Islet of Langerhans (tissue), 1 donor: Measurements from ENCODE around the gene NAV2.

Experiments used
- FAIRE-seq: peaks from one replicate; lab custom pipeline; 2011; peaks lifted over from hg19 to GRCh38; lab: Jason Lieb, UNC

The NAV2 gene

DNA sequence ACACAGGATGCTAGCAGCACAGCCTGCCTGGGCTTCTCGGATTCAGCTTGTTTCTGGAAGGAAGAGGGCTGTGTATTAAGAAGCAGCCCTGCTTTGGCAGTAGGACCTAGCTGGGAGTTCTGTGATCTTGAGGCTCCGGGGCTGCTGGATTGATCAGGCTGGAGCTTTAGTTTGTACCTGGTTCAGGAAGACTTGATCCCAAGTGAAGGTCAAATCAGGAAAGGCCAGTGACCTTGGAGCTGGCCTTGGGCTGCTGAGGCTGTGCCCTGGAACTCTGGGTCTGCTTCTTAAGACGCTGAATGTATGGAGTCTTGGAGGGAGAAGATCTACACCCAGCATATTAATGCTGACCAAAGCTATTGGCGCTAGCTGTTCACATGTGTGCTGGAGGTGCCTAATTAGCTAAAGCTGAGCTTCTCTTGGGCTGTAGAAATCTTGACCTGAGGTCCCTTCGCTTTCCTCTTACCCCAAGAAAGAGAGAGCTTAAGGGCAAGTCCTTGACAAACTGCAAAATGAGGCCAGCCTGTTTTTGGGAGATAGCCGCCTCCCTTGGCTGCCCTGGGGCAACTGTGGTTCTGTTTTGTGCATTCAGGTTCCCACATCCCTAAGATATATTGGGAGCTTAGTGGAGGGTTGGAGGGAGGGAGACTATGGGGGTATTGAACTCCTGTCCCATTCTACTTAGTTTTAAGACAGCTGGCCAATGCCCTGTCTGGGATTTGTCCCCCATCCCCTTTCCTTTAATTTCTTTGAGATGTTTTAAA is 311.7 kb downstream of the NAV2 start:
- no peak for FAIRE-seq

DNA sequence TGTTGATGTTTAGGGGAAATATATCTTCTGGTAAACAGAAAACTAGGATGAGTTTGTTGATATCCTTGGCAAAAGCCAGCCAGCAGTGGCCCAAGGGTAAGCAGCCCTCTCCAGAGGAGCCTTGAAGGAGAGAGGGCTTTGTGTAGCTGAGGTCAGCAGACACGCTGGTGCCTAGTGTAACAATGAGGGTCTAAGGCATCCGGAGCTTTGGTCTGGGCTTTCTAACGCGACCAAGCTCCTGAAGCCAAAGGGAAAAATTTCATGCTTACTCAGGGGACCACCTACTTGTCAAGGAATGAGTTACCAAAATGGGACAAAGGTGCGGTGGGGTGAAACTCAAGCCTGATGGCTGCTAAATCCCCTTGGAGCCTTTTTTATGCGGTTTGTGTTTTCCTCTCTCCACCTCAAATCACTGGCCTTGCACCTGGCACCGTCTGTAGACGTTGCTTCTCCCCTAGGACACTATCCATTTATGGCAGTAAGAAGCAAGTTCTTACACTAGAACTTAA is 312.7 kb downstream of the NAV2 start:
- FAIRE-seq, result no peak

DNA sequence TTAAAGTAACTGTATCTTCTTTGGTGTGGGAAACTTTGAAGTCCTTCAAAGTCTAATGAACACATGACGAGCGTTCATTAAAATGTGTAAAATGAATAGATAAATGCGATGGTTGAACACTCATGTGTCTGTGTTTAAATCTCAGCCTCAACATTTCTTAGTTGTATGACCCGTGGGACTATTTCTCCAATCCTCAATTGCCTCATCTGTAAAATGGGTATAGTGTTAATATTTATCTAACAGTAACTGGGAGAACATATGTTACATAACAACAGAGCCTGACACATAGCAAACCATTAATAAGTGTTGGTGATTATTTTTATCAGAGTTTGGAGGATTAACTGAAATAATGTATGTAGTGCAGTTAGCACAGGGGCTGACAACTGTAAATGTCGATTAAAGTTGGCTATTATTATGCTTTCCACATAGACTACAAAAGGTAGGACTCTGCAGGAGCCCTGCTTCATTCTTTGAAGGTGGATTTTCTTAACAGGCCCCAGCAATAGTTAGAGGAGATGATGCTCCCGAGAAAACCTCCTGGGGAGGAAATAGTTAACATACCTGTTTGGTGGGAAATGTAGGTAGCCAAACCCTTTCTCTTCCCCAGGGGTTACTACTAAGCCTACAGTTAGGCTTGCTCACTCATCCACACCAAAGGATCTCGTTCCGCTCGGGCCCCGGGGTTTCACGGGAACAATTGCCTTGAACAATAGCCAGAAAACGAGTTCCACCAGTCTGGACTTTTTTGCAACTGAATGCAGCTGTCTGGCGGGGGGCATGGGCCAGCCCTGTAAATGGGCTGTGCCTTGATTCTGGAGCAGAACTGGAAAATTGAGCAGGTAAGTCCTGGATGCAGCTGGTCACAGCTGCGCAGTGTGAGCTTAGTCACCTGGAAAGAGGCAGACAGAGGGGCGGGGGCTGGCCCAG is 314.3 kb downstream of the NAV2 start:
- peak; percentile 41 for FAIRE-seq

DNA sequence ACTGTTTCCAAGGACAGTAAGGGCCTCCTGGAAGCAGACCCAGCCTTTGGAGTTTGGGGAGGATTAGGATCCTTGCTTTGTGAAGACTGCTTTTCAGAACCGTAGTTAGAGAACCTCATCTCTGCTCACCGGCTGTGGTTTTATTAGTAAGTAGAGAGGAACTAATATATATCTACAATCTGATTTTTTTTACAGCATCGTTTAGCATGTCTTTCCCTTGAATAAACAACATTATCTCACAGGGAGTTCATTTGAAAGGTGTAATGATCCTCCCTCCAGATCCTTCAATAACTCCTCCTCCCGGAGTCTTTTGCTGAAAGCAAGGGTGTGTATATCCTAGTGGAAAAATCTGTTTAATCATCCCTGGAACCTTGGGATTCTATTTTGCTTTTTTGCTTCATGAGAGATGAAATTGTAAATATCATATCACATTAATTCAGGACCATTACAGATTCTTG is 314.9 kb downstream of the NAV2 start:
- FAIRE-seq, result peak; percentile 88

DNA sequence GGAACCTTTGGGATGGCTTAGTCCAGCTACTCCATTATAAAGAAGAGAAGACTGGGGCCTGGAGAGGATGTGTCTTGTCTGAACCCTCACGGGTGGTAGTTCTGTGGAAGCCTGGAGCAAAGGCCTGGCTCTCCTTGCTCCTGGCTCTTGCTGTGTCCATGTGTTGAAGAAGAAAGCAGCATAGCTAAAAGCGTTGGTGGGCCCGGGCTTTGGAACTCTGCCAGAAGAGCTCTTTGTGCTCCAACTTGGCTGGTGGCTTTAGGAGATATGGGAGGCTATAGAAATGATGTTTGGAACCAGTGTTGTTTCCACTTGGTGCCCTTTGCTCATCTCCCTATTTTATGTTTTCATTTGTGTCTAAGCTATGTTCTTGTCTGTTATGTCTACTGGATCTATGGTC is 316.6 kb downstream of the NAV2 start:
- FAIRE-seq, result no peak

DNA sequence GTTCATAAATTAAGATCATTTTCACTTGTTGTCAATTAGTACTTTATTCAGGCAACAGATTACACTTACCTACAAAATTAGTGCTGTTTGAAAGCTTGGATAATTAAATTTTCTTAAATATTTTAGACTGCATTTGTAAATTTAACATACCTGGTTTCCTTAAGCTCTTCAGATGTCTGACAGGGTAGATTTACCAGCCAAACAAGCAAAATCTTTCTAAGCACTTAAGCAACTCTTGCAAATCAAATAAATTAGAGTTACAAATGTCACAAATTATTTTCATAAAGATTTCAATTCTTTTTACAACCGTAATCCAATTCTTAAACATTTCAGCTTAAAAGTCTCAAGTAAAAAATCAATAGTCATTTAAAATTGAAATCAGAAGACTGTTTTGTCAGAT is 317.8 kb downstream of the NAV2 start:
- FAIRE-seq, result peak; percentile 9

DNA sequence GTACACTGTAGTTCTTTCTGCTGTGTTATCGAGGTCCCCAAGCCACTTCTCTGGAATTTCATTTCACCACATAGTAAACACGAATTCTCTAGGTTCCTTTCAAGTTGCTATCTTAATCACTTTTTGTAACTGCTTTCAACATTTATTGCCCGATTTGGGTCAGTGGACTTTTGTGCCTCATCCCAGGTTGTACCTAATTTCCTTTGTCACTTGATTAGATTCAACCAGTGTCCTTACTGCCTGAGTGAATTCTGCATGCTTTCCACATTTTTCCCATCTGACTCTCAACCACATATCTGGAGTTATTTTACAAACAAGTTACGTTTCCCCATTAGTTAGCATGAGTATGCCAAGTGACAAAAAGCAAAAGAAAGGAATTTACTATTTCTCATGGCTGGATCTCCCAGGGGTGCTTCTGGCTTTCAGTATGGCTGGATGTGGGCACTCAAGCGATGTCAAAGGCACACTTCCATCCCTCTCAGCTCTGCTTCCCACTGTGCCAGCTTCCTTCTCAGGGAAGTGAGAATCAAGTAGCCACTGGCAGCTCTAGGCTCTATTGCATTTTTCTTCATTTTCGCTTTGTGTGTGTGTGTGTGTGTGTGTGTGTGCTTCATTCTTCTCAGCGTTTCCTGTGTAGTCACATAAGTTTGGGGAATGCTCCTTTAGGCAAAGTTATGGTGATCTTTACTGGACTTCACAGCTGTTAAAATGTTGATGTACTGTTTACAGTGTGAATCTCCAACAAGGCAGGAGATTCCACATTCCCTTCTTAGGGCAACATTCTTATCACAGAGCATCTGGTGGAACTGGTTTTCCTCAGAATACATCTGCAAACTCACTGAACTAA is 318.7 kb downstream of the NAV2 start:
- no peak for FAIRE-seq

DNA sequence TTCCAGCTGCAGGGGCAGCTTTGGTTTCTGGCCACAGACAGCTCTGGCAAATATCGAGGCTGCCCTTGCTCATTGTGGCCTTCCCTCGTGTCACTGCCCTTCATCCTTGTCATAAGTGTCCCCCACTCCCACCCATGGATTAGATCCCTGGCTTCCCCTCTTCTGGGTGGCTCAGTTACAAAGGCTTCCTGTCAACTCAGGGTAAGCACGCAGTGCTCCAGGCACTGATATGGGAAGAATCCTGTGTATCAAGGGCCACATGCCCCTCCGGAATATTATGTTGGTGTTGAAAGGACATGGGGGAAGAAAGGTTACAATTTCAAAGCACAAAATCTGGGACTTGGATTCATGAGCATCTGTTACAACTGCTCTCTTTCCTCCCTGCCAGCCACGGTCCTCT is 319.5 kb downstream of the NAV2 start:
- FAIRE-seq, result no peak

DNA sequence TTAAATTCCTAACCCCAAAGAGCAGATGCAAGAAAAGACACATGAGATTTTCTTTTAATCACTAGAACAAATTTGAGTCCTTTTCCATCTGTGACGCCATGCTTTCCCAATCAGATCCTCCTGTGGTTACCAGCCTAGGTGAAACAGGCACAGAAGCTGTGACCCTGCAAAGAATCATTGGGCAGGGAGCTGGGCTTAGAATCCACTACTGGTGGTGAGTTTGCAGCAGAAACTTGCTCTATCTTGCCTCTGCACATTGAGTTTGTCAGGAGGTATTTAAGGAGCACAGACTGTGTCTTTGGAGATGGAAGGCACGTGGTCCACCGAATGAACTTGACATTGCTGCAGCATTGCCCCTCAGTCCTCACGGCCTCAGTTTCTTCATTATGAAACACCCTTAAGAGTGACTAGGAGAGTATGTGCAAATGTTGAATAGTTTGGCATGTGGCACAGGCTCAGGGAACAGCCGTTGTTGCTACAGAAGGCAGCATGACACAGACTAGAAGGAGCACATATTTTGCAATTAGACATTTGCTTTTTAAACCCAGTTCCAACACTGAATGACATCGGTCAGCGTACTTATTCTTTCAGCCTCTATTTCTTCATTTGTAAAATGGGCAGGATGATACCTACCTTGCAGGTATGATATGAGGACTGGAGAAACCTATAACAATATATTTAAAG is 320.1 kb downstream of the NAV2 start:
- no peak for FAIRE-seq

DNA sequence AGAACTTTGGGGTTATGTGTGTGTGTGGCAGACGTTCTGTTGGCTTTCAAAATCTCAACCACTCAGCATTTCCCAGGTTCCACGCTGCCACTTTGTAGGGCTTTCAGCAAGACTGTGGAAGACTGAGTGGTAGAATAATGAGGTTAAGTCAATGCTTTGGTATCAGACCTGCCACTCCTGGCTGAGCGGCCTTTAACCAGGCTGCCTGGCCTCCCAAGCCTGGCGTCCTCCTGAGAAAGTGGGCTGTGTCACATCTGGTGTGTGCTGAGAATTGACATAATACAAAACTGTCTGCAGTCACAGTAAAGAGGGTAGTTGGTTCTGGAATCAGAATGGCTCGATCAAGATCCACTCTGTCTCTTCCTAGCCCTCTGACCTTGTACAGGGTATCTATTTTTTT is 321.2 kb downstream of the NAV2 start:
- no peak for FAIRE-seq

DNA sequence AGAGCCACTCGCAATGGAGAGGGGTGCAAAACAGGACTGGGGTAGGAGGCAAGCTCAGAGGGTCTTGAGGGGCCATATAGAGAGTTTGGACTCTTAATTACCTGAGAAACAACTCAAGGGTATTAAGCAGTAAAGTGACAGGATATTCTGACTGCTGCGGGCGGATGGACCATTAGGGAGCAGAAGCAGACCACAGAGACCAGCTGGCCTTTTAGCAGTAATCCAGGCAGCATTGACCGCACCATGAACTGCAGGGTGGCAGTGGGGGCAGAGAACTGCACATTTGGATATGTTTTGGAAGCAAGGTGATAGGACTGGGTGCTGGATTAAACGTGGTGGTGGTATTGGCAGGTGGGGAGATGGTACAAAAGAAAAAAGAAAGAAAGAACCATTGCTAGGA is 322.3 kb downstream of the NAV2 start:
- no peak for FAIRE-seq

DNA sequence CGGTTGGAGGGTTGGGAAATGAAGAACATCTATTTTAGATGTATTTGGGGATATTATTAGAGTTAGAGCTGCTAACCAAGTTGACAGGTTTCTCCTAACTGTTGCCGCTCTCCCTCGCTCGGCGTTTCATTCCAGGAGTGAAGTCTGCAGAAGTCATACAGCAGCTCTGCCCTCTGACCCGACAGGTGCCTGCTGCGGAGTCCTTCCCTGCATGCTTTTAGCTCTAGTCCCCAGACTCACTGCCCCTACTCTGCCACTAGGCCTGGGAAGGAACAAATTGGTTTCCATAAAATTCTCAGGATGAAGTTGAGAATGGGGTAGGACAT is 322.7 kb downstream of the NAV2 start:
- FAIRE-seq, result no peak

DNA sequence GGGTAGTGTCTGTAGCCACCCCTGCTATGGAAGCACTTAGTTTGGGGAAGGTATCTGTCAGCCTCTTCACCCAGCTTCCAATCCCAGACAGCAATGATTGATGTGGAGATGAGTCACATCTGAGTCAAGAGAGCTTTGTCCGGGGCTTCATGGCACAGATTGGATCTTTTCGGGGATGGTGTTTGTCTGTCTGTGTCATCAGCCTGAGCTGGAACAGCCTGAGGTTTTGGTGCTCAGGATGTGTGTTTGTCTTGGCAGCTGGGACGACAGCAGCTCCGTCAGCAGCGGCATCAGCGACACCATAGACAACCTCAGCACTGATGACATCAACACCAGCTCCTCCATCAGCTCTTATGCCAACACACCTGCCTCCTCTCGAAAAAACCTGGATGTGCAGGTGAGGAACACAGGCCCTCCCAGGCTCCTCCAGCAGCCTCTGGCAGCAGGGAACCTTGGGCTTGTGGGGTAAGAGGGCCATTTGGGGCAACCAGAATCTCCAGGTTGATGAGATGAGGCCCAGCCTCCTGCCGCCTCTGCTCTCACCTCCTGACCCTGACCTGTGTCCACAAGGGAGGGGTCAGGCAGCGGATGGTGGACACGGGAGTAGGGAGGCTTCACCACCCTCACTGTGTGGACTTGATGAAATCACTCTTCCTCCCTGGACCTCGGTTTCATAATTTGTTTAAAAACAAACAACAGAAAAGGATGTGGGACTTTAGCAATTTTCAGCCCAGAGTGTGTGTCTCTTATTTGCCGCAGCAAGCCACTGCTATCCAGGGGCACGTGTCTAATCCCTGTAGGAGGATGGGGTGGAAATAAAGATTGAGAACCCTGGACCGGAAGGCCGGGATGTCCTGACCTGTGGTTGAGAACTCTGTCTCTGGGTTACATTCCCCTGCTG is 323.3 kb downstream of the NAV2 start:
- FAIRE-seq, result no peak

DNA sequence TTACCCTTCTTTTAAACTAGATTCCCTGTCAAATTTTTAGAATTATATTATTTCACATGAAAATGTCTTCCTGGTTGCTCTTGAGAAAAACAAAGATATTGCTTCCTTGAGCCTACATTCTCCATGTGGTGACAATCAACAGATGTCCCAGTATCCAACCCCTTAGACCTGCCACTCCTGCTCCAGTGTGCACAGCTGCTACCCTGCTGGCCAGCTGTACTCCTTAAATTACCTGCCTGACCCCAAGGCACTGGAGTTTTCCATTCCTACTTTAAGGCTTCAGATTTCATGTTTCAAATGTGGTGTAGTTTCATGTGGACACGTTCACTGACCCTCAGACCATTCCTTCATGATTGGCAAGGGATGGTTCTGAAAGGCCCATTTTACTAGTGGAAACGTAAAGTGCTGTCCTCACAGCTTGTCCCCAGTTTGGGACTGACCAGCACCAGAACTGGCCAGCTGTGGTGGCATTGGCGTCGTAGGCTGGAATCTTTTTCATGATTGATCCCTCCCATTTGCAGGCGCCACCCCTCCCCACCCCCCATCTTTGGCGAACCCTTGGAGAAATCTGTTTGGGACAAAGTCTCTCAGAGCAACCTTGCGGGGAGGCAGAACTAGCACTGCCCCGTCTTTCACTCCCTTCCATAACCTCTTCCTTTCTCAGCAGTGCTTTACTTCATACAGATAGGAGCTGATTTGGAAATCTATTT is 324.1 kb downstream of the NAV2 start:
- no peak for FAIRE-seq

DNA sequence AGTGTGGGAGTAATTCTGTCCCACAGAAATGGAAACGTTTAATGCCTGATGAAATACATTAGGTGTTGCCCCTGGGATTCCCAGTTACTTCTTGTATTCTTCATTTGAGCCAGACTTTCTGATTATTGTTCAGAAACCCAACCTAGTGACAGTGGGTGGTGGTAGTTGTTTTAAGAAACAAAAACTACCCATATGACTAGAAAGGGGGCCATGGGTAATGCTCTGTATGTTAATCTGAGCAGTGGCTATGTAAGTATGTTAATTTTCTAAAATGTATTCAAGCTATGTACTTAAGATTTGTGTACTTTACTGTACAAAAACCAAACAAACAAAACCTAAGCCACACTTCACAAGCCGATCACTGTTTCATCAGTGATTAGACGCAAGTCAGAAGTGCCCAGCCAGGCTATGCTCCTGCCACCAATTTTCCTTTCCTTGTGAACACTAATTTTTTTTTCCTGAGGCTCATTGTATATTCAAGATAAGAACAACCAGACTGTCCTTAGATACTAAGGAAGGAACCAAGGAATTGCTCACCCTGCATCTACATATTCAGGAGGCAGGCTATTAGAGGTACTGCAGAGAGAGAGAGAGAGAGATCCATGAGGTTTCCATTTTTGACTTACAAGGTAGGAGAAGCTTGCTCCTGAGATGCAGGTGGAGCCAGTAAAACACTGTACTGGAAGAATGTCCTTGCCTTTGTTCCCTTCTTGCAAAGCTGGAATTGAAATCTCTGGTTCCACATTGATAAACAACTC is 324.9 kb downstream of the NAV2 start:
- no peak for FAIRE-seq

DNA sequence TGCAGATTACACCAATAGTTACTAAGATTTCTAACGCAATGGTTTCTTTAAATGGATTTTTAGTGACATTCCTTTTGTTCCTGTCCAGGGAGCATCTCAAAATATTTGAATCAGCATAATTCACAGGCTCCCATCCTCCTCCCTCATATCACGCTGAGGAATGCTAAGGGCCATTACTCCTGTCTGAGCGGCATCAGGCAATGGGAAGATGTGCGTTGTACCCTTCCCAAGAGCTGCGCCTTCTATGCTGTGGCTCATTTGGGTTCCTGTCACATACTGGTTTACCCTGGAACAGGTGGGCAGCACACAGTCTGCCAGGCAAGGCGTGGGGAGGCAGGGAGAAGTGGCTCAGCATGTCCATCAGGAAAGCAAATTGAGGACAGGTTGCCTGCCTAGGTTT is 325.8 kb downstream of the NAV2 start:
- no peak for FAIRE-seq

DNA sequence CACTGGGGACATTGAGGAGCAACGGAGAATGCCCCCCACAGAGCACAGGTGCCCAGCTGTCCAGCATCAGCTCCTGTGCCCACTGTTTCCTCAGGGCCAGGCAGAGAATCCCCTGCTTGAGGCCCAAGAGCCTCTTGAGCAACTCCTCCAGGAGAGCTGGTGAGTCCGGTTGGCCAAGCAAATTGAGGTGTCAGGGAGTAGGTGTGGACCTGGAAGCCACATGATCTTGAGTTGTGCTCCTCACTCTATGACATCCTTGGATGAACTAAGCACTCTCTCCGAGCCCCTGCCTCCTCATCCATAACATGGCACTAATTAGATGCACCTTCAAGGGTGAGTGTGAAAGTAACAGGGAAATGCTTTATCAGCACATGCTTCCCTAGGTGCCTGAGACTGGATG is 326.3 kb downstream of the NAV2 start:
- no peak for FAIRE-seq

DNA sequence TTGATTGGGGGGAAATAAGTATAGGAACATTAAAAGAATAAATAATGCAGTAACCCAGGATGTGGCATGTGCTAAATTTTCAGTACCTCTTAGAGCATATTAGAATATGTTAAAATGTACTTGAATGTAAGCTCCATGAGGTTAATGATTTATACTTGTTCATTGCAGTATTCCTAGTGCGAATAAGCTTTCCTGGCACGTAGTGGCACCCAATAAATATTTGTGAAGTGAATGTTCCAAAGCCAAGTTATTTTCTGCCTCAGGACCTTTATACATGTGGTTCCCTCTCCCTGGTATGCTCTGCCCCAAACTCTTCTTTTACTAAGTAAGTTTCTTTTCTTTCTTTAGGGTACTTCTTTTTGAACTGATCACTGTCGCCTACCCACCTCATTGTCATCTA is 328.9 kb downstream of the NAV2 start:
- FAIRE-seq, result no peak

DNA sequence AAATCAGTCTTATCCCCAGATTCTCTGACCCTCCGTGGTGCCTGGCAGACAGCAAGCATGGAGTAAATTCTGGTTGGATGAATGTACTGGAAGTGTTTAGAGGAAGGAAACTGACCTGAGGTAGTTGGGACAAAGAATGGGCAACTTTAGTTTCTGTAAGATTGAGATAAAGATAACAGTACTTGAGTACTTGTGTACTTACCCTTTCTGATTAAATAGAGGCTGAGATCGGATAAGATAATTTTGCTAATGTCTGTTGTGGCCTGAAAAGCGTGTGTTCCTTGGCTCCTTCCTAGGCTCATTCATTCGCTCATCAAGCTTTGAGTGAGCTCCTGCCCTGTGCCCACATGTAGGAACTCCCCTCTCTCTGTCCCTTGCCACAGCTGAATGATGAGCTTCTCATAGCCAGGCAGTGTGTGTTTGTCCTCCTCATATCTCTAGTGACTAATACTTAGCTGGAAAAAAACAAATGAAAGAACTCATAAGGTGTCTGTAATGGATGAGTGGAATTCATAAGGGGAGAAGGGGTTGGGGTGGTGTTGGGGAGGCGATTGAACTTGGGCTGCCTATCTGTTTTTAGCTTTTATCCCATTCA is 329.5 kb downstream of the NAV2 start:
- no peak for FAIRE-seq
